GM18498 (cell line): ENCODE measurements around the gene MYO19.
"Not testable (repeated sequence)": the region's sequence is repeated elsewhere in the genome, so short reads cannot be mapped to it uniquely, and the experiment has no call there.

ENCODE experiments used
- ATAC-seq: cut with Tn5 transposase; IDR thresholded peaks from one replicate; pipeline ENCODE4 v1.9.1; 2021; ENCODE audit warnings: mild to moderate bottlenecking, moderate library complexity; ENCODE audit not compliant: unreplicated experiment

MYO19 gene

DNA sequence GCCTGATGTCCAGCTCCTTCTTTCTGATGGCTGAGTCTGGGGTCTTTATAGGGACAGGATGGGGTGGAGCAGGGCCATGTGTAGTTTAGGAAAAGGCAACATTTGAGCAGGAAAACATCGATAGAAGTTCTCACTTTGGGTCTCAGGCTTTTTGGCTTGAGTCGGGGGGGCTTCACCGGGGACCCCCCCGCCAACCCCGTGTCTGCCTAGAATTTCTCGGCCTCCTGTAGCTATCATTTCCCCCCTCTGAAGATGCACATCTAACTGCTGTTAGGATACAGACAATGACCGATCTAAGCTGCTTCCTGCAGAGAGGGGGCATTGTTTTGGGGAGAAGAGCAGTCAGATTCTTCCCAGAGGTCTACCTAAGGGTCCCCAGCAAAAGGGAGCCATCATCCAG, 64.9 kb downstream of the MYO19 start:
- no peak for ATAC-seq

DNA sequence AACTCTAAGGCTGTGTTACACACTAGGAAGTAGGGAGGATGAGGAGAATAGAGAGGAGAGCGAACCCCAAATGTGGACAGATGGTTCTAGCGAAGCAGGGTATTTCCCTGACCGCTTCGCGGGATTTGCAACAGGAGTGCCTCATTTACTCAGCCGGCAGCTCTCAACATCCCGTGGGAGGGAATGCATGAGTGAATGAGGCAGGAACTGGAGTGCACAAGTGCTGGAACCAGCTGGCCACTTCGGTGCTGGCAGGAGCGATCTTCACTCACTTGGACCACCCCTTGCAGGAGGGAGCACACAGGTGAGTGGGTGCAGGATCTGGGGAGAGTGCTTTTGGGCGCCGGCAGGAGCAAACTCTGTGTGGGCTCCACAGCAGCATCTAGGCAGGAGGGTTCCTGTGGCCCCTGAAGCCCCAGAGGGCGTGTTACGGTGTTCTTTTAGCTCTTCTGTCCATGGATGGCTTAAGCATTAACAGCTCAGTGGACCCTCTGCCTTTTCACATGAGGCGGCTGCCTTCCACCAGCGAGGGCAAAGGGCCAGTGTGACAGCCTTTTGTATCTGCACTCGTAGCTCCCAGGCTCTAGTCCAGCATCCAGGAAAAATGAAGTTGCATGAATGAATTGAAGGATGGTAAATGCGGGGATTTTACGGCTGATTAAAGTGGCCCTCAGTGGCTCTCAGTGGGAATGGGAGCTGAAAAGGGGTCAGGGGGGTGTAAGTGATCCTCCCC, 65.6 kb downstream of the MYO19 start:
- ATAC-seq = no peak

DNA sequence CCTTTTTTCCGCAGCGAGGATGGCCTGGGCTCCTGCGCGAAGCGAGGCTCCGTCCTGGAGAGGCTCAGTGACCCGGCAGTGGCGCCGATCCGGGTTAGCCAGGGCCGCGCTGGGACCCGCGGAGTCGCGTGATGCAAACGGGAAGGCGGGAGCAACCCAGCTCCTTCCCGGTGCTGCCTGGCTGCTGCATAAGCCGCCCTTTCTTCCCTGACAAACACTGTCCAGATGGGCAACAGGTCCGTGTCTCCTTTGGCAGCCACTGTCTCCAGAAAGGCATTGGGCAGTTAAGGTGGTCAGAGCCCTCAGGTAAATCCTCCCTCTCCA, 69.9 kb downstream of the MYO19 start:
- ATAC-seq = no peak

- ATAC-seq = no peak
Observed at GRCh38 chr17:36463916-36464764, 70.5 kb downstream of the MYO19 start.

DNA sequence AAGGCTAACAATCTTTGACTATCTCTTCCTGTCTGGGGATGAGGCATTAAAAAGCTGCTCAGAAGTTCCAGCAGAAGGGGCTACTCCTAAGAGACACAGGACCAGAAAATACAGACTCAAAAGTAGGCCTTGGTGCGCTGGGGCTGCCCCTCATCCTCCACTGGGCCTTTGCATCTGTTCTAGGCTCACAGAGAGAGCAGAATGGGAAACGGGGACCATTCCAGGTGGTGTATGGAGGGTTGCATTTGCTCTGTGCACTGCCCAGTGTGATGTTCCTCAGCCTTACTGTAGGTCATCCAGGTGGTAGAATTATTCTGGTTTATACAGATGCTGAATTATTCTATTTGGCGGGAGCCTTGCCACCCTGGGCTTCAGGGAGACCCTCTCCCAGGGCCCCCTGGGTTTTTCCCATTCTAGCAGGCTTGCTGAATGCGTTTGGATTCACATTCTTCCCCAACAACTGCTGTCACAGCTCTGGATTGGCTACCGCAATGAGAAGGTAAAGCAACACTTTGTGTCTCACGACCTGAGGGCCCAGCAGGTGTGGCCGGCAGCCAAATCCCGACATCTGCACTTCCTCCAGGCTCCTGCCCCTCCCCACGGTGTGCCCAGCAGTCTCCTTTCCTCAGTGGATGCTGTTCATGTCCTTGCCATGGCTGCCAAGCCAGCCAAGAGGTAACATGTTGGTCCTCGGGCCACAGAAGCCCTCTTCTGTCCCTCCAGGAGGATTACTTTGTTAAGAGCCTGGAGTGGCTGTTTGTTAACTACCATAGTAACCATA, 73.1 kb downstream of the MYO19 start:
- no peak for ATAC-seq

- no peak for ATAC-seq
Observed at GRCh38 chr17:36460265-36460937, 74.3 kb downstream of the MYO19 start.

- no peak for ATAC-seq
Observed at GRCh38 chr17:36459601-36460000, 75.1 kb downstream of the MYO19 start.

DNA sequence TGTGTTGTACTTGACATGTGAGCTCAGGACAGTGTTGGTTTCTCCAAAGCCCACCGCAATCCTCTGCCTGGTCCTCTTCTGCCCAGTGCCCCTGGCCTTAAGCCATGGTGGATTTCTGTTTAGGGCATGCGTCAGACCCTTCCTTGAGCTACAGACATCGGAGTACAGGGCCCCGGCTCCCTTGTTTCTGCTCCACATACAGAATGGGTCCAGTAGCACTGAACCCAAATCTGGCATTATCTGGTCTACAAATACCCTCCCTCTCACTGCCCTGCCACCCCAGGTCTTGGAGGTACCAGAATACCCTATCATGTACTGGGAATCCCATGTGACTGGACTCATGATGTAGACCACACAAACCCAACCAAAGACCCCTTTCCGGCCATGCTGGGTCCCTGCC, 75.6 kb downstream of the MYO19 start:
- no peak for ATAC-seq

GRCh38 chr17:36457701-36458100, 77.0 kb downstream of the MYO19 start:
- not testable (repeated sequence) for ATAC-seq

GRCh38 chr17:36452888-36453287, 81.8 kb downstream of the MYO19 start:
- ATAC-seq = not testable (repeated sequence)

DNA sequence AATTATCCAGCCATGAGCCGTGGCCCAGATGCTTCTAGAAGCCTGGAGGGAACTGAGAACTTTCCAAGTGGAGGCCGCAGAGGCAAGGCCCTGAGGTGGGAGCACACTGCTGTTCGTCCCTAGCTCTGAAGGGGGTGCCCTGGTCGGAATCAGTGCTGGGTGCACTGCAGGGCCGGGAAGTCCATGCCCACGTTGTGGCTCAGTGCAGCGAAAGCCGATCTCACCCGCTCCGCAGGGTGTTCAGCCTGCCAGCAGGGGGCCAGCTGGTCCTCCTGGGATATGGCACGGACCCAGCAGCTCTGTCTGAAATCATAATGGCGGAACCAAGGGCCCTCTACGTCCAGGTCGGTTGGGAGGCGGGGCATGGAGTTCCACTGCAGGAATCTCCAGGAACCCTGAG, 84.7 kb downstream of the MYO19 start:
- not testable (repeated sequence) for ATAC-seq
